HG02938 (cell line): ENCODE results near the gene APC2.
"Not testable (repeated sequence)": the region's sequence is repeated elsewhere in the genome, so short reads cannot be mapped to it uniquely, and the experiment has no call there.

ENCODE experiments used
- ATAC-seq: cut with Tn5 transposase; IDR thresholded peaks from one replicate; pipeline ENCODE4 v1.9.1; 2021; ENCODE audit warnings: mild to moderate bottlenecking, moderate library complexity; ENCODE audit not compliant: unreplicated experiment

APC2 gene

DNA sequence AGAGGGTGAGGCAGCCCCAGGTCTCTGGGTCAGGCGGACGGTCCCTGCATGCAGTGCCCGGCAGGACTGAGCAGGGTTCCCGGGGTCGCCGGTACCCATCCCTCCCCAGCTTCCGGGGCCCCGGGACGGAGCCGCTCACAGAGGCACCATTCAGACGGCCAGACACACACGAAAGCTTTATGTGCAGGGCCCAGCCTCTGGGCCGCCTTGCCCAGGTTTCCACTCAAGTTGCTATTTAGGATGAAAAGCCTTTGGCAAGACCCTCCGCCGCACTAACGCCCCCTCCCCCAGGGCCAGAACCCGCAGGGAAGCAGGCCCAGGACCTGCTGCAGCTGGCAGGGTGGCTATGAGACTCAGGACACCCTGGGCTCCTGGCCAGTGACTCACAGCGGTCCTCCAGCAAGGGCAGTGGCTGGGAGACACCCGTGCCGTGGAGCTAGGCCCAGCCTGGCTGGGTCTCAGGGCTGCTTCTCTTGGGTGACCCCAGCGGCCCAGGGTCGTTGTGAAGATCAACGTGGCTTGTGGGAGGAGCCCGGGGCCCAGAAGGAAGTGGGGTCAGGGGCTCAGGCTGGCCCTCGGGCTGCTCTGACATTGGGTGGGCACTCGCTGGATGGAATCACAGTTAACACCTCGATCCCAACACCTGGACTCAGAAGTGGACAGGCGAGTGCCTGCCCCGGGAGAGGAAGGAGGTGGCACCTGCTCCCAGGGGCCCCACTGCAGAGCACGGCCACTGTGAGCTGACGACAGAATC, 24.3 kb downstream of the APC2 start:
- ATAC-seq: no peak

DNA sequence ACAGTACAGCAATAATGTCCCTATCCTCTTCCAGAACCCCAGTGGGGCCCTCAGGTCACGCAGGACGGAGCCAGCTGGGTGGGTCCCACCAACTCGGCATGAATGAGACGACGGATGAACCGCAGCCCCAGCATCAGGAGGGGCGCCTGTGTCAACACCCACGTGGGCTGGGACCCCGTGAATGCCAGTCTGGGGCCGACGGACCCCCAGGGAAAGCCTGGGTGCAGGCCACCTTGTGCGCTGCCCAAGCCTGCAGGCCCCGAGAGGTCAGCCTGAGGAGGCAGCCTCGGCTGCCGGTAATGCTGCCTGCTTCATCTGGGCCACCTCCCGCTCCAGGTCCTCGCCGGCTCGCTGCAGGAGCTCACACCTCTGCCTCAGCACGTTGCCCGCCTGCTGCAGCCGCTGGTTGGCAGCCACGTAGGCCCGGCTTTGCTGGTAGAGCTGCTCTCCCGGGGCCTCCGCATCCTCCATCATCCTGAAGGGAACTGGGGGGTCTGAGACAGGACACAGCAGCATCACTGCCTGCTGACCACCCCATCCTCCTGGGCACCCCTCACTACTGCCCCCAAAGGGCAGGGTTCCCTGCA, 24.9 kb downstream of the APC2 start:
- no peak for ATAC-seq

DNA sequence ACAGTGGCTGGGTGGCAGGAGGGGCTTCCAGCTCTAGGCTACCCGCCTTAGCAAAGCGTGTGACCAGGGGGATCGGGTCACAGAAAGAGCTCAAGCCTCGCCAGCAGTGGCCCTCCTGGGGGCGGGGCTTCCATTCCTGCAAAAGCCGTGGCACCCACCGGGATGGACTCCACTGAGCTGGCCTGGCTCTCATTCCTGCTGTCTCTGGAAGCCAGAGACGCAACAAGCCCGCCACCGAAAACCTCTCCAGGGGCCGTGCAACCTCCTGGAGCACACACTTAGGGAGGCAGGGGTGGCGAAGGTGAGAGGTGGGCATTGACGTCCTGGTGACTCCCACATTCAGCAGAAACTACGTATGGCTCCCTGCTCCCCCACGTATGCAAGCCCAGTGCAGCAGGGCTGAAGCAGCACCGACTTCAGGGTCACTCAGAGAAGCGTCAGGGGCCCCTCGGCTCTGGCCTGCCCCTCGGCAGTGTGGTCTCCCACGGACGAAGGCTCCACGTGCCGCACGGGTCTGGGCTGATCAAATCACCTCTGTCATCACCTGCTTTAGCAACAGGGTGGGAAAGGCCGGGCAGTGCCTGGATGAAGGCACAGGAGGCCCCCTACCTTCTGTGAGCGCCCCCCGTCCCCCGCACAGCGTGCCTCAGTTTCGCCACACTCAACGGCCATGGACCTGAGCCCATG, 26.0 kb downstream of the APC2 start:
- ATAC-seq: no peak

DNA sequence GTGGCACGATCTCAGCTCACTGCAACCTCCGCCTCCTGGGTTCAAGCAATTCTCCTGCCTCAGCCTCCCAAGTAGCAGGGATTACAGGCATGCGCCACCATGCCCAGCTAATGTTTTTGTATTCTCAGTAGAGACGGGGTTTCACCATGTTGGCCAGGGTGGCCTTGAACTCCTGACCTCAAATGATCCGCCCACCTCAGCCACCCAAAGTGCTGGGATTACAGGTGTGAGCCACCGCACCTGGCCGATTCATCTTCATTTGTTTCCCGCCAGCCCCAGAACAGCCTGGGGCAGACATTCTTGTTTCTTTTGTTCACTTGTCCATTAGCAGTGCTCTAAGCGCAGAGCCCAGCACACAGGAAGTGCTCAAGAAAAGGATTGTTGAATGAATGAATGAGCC, 27.1 kb downstream of the APC2 start:
- ATAC-seq: not testable (repeated sequence)

DNA sequence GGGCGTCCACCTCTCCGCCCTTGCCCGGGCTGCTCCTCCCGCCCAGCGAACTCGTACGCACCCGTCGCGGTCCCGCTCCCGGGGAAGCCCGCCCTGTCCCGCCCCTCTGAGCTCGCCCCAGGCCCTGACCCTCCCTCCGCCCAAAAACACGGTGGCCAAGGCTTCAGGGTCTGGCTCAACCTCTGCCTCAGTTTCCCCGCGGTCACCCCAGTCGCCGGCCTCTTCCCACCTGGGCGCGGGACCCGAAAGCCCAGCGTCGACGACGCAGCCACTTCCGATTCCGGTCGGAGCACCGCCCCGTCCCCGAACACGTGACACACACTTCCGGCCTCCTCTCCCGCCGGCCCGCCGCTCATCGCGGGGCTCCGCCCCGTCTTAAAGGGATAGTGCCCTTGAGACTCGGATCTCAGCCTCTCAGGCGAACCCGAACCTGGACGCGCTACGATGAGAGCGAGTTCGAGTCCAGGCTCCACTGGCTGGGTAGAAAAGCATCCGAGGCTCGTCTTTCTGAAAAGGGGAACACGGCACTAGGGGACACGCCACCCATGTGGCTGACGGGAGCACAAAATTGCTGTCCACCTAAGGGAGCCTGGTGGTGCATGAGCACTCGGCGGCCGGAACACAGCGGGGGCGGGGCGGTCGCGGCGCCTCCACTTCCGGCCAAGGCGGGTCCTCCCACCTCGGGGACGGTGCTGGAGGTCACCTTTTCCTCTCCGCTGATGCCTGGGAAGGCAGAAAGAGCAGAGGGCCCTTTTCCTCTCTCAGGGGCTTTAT, 29.2 kb downstream of the APC2 start, which contains the start of gene C19orf25:
Gene C19orf25, minus strand, starts transcription at position 282 of the 774 bp plus-strand sequence. CDS start 312 bp downstream, outside the sequence.
- peak; percentile 83 for ATAC-seq

DNA sequence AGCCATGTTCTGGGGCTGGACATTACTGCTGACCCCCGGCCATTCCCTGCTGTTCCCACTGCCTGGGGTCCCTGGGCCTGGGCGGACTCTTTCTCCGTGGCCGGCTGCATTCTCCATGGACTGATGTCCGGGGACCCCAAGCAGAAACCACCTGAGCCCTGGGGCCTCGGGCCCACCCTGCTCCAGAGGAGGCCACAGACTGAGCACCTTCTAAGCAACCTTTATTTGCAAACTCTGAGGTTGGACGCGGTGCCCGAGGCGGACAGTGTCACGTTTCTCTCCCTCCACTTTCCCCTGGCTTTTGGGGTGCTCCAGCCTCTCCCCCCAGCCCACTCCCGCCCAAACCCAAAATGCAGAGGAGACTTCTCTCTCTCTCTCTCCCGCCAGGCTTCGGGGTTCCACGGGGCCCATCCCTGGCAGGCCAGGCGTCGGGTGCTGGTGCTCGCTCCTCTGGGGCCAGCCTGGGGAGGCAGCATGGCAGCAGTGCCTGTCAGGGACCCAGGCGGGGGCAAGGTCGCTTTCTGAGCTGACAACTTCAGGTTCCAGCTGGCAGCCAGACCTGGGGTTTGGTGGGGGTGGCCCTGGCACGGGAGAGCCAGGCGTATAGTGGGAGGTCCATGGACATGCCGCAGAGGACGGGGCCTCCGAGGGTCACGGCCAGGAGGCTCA, 31.4 kb downstream of the APC2 start:
- no peak for ATAC-seq

DNA sequence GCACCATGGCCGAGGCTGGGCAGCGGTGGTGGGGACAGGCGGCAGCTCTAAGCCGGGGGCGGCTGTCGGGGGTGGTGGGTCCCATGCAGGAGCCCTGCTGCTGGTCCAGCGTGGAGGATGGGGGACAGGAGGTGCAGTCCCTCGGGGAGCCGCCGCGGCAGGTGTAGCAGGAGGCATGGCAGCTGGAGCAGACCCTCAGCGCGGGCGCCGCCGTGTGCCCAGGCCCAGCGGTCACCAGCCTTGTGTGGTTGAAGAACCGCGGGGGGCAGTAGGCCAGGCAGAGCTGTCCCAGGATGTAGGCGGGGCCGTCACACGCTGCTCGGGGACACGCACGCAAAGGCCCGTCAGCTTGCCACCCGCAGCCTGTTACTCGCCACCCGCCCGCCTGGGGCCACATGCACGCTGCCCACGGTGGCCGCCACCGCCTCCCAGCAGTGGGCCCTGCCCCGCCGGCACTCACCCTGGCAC, 32.0 kb downstream of the APC2 start:
- no peak for ATAC-seq

DNA sequence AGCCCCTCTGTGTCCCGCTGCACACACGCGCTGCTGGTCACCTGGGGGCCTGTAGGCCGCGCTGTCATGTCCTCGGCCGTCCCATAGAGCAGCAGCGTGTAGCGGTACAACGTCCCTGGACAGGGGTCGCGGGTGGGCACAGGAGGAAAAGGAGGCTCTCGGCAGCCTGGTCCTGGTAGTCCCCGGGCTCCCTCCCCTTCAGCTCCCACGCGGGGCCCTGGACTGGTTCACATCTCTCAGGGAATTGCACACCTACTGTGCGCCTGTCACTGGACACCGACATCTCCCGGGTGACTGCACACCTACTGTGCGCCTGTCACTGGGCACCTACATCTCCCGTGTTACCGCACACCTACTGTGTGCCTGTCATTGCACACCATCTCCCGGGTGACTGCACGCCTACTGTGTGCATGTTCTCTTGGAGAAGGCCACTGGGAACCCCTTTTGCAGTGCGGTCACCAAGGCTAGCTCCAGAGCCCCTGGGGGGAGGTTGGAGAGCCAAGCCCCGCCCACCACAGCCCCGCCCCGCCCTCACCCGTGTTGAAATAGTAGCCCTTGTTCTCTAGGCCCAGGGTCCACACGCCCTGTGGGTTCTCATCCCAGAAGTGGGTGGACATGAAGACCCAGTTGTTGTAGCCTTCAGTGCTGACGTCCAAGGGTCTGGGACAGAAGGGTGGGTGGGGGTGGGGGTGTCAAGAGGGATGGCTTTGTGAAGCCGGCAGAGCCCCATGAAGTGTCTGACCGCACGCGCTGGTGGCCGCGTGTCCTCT, 32.6 kb downstream of the APC2 start:
- no peak for ATAC-seq

DNA sequence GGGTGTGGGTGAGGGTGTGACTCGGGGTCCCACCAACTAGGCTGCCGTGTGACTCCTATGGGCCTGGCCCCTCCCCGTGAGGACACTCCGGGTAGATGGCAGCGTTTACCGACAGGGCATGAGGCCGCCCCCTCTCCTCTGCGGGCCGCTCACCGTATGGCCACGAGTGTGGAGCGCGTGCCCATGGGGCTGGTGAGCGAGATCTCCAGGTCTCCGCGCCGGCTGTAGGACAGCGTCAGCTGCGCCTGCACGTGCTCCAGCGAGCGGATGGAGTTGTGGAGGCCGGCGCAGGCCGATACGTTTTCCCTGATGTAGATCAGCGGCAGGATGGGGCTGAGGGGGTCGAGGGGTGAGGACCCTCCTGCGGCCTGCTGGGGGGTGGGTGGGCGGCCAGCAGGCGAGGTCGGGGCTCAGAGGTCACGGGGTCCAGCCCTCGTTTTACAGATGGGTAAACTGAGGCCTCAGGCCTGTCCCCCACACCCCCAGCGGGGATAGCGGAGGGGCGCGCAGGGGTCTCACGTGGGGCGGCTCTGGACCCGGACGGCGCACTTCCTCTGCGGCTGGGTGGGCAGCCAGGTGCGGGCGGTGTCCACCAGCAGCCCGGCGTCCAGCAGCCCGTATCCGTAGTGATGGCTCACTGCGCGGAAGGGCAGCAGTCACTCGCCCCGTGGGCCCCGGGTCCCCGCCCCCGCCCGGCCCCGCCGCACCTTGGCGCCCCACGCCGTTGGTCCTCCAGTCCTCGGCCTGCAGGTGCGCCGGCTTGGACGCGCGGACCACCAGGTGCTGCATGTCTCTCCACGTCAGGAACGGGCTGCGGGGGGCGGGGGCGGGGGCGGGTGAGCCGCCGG, 33.4 kb downstream of the APC2 start:
- no peak for ATAC-seq

DNA sequence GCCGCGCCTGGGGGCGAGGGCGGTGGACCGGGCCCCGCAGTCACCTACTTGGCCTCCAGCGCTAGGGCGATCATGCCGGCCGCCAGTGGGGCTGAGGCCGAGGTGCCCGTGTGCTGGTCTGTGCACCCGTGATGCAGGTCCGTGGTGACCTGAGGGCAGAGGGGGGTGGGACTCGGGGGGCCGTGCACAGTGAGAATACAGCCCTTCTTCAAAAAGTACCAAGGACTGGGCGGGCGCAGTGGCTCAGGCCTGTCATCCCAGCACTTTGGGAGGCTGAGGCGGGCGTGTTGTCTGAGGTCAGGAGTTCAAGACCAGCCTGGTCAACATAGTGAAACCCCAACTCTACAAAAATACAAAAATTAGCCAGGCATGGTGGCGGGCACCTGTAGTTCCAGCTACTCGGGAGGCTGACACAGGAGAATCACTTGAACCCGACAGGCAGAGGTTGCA, 34.1 kb downstream of the APC2 start:
- ATAC-seq: no peak

DNA sequence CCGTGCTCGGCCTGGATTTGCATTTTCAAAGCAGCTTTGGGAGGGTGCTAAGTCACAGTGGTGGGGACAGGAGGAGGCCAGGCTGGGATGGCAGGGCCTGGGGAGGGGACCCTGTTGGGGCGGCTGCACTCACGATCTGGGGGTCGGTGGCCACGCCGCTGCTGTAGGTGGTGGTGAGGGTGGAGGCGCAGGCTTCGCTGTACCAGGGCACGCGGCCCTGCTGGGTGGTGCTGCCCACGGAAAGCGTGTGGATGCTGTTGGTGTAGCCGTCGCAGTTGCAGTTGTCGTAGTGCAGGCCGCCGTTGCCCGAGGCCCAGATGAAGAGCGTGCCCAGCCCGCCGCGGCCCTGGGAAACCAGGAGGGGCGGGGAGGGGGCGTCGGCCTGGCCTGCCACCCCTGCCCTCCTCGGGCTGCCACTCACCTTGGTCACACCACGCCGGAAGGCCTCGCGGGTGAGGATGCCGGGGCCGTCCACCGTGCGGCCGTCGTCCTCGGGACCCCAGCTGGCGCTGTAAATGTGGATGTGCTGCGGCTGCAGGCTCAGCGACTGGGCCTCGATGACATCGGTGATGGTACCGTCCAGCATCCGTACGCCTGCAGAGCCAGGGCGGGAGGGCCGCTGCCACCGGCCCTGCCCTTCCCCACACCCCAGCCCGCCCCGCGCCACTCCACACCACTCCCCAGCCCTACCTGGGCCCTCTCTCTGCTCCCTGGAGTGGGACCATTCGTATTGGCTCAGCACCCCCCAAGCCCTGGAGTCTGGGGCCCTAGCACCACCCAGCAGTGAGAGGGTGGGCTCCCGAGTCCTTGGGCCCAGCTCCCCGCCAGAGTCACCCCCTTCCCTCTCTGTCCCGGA, 37.0 kb downstream of the APC2 start:
- ATAC-seq: no peak

DNA sequence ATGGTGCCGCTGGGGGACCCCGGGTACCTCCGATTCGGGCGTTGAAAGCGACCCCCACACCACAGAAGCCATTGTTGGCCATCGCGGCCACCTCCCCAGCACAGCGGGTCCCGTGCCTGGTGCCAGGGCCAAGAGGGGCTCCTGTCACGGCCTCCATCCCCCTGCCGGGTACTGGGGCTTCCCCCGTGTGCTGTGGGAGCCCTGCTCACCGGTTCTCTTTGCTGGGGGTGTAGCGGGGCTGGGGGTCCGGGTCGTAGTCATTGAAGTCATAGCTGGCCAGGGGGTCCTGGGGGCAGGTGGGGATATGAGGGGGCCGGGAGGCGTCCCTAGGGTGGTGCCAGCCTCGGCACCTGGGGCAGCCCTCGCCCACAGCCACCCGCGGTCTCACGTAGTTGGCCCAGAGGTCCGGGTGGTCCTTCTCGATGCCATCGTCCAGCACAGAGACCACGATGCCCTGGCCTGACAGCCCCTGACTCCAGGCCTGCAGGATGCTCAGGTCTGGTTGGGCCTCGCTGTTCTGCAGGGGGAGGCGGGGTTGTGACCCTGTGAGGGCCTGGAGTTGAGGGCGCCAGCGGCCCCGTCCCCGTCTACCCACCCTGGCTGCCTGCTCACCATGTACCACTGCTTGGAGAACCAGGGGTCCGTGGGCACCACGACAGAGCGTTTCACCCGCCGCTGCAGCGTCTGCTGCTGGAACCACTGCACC, 37.8 kb downstream of the APC2 start:
- ATAC-seq: no peak

DNA sequence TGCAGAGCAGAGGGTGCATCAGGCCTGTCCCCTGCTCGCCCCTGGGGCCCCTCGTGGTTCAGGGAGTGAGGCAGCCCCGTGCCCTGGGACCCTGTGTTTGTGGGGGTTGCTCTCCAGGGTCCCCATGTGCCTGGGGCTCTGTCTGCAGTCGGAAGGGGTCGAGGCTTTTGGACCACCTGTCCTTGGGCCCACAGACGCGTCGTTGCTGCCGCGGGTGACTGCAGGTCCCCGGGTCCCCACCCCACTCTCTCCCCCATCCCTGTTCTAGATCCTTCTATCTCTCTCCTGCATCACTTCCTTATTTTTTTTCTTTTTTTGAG, 38.3 kb downstream of the APC2 start:
- ATAC-seq: no peak

DNA sequence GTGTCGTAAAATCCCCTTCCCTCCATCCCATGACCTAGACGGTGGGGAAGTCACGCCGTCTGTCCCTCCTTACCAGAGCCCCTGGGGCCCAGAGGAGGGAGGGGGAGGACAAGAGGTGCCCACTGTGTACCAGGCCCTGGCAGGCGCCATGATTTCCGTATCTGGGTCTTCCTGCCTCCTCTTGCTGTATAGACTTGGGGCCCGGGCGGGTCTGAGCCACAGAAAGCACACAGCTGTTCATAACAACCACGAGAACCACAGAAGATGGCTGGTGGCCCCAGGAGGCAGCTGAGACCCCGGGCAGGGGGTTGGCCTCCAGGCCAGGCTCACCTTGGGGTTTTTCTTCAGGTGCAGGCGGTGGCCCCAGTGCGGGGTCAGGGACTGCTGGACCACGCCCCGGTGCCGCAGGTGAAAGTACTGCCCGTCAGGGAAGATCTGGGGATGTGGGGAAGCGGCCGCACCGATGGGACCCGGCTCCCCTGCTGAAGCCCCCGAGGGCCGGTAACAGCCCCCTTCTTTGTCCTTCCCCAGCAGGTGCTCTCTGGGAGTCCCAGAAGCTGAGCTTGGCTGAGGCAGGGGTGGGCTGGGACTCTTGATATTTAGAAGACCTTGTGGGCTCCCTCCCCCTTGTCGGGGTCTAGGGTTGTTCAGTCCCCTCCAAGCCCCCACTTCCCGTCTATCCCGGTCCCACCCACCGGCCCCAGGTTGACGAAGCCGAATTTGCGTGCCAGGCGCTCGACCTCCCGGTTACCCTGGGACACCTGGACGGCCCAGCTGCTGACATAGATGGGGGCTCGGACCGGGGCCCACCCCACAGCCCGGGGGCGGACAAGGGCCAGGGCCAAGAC, 39.8 kb downstream of the APC2 start:
- ATAC-seq: no peak

DNA sequence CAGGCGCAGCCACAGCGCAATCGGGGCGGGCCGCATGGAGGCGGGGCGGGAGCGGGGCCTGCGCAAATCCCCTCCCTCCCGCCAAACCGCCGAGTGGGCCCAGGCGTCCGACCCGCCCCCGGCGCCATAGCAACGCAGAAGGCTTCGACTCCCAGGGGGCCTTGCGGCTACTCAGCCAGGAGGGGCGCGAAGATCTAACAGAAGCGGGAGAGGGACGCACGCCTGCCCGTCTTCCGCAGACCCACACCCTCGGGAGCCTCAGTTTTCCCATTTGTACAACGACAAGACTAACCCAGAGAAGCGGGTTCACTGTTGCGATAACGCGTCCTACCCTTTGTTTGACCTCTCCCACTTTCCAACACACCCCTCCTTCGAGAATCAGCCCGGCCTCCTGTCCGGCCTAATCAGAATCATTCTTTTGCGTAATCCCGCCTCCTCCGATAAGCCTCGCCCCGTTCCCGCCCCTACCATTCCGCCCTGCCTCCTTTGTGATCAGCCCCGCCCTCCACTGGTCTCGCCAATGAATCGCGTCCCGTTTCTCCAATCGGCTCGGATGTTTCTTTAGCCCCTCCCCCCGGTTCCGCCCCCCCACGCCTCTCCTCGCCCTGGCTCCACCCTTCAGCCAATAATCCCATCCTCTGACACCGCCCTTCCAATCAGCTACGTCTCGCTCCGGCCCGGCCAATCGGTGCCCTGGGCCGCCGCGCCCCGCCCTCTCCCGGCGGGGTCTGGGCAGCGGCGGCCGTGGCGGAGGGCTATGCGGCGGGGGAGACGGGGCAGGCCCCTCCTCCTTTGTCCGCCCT, 40.6 kb downstream of the APC2 start, which contains the start of gene PCSK4:
Gene PCSK4, minus strand, starts transcription at position 40 of the 803 bp plus-strand sequence. Its CDS starts 4 bp downstream, at position 36.
- ATAC-seq: peak; percentile 78
